Gastroesophageal sphincter (tissue), 3 donors: Measurements from ENCODE around the gene GPHB5.

Source experiments
- CTCF ChIP-seq, 4 experiments: fragments of 200-600 bp in 2 of 4; fragments of 450-650 bp in 2 of 4; sonication (generic) in 1 of 4; IDR thresholded peaks; one replicate each; pipeline ENCODE4 v1.5.1; 2017 to 2019; ENCODE audit warnings: antibody characterized with exemption in 4 of 4, mild to moderate bottlenecking in 2 of 4, moderate library complexity in 2 of 4
- EP300 ChIP-seq: sonication (generic); formaldehyde crosslinking; IDR thresholded peaks from one replicate; pipeline ENCODE4 v1.6.1; 2017; ENCODE audit warnings: antibody characterized with exemption, mild to moderate bottlenecking
- POLR2A ChIP-seq, 2 donors: fragments of 450-650 bp; IDR thresholded peaks; one replicate each; pipeline ENCODE4 v1.6.1; 2017; ENCODE audit warnings: antibody characterized with exemption in 2 of 2, mild to moderate bottlenecking in 2 of 2, moderate library complexity in 1 of 2
- POLR2AphosphoS5 ChIP-seq: sonication (generic); formaldehyde crosslinking; IDR thresholded peaks from one replicate; pipeline ENCODE4 v1.6.1; 2017; ENCODE audit warnings: antibody characterized with exemption

- TF ChIP-seq POLR2A (IDR thresholded peaks at IDR 0.05): no peak
- no peak for TF ChIP-seq EP300
- no peak for TF ChIP-seq CTCF (IDR thresholded peaks at IDR 0.05)
- no peak for TF ChIP-seq POLR2AphosphoS5
These were observed 17.9 kb downstream of the GPHB5 start for GRCh38 chr14:63300854-63301253.
